Stimulated activated CD4-positive, alpha-beta T cell treated with anti-CD3 and anti-CD28 coated beads, Interleukin-4, amount 100 ng/mL, for 48 hours (primary cell): ENCODE data around the gene PLA2G12B.

Source experiments
- DNase-seq, 2 donors: peaks; one replicate each; pipeline ENCODE4 v3.0.0-alpha.2; 2020; ENCODE audit warnings: low read depth in 2 of 2

Gene PLA2G12B

DNA sequence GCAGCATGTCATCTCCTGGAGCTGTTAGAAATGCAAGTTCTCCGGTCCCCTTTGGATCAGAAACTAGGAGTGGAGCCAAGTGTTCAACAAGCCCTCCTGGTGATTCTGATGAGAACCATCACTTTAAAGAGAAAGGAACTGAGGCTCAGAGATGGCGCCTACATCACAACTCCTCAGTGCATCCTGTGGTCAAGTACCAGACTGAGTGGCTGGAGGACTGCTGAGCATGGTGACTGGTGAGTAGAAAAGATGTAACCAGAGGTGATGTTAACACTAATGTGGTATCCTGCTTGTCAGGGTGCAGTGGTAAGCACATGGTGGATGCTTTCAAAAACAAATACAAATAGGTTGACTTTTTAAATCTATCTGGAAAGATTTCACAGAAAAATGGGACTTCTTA, 64.5 kb downstream of the PLA2G12B start:
- no peak for DNase-seq

DNA sequence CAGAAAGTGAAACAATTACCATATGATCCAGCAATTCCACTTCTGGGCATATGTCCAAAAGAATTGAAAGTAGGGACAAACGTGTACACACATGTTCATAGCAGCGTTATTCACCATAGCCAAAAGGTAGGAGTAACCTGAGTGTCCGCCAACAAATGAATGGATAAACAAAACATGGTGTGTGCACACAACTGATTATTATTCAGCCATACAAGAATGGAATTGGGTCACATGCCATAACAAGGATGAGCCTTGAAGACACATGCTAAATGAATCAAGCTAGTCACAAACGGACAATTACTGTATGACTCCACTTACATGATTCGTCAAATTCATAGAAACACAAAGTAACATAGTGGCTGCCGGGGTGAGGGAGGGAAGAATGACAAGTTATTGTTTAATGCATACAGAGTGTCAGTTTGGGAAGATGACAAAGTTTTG, 65.2 kb downstream of the PLA2G12B start:
- no peak for DNase-seq

DNA sequence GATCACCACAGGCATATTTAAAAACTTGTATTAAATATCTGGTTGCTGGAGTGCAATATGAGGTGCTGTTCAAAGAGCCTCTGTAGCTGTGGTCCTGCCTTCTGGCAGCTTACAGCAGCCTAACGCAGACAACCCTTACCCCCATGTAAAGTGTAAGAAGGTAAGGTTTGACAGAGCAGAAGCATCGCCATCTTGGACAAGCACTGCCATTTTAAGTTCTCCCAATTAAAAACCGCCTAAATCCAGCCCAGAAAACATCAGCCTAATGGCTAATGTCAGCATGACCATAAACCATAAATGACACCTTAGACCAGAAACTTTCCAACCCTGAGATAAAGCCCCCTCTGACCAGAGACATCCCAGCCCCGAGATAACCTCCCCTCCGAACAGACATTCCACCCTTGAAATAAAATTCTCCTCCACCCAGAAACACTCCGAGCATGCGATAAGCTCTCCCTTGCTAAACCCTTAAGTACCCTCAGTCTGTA, 66.4 kb downstream of the PLA2G12B start:
- no peak for DNase-seq

DNA sequence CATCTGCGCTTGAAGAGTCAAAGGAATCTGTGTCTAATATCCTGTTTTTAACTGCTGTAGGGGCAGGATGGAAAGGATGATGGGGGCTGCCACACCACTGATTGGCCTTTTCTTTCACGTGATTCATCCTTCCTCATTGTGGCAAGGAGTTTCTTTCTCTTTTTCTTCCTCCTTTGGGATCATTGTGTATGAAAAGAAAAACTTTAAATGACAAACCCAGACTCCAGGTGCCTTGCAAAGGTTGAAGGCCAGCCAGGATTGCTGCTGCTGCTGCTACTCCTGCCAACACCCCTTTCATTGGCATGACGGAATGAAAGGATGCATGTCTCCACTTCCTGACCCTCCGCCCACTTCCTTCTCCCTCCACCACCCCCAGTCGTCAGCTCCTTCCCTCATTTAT, 67.6 kb downstream of the PLA2G12B start:
- DNase-seq, result no peak

DNA sequence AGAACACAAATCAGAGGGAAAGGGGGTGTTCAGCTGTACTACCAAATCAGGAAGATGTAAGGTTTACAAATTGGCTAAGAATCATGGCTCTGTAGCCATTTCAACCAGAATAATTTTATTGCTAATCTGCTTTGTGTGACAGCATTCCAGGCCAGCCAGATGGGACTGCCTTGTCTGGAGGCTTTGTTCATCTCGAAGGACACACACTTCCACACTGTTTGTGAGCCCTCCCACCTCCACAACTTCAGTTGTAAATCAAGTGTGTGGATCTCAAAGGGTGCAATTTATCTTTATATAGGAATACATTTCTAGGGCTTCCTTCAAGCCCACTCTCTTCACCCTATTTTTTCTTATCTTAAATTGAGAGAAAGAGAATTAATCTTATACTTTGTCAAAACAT, 68.0 kb downstream of the PLA2G12B start:
- DNase-seq, result no peak

DNA sequence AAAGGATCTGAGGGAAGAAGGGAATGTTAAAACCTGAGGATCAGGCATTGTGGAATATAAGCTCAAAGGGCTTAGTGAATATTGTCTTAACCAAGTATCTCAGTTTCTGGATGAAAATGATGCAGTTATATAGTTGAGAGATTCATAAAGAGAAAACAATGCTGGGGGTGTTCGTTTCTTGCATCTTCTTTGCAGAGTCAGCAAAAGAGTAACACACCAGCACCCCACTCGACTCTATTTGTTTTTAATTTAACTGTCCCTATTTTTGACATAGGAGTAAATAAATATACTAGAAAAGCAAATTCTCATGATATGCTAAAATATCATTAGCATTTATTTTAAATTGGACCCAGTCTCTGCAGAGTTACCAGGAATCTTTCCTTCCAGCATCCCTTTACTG, 68.7 kb downstream of the PLA2G12B start:
- no peak for DNase-seq
